ENCODE data around the gene ACTR6.

ACTR6 gene

DNA sequence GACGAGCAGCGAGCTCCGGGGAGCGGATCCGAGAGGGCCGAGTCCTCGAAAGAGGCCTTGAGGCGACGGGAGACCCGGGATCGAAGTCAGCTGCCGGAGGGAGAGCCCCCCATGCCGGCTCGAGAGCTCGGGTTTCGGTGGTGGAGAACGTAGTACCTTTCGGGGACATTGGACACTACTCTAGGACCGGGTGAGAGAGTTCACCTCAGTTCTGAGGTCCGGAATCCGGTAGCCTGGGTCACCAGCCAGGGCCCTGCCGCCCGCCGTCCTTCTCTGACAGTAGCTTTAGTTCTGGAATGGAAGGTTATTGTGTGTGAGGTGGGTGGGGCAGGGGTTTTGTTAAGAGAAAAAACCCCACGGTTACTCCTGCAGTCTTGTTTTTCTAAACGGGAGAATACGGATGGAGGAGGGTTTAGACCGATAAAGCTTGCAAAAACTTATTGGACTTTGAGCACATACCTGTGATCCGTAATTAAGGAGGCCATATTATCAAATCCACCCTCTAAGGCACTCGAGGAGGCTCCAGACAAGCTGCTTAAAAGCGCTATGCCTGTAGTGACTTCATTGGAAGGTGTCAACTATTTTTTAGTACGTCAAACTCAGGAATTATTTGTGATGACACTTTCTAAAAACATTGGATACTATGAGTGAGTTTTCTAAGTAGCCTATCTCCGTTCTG is 67.1 kb downstream of the ACTR6 start:
- peak; percentile 37 for ATAC-seq
- TF ChIP-seq, protein P1, sequence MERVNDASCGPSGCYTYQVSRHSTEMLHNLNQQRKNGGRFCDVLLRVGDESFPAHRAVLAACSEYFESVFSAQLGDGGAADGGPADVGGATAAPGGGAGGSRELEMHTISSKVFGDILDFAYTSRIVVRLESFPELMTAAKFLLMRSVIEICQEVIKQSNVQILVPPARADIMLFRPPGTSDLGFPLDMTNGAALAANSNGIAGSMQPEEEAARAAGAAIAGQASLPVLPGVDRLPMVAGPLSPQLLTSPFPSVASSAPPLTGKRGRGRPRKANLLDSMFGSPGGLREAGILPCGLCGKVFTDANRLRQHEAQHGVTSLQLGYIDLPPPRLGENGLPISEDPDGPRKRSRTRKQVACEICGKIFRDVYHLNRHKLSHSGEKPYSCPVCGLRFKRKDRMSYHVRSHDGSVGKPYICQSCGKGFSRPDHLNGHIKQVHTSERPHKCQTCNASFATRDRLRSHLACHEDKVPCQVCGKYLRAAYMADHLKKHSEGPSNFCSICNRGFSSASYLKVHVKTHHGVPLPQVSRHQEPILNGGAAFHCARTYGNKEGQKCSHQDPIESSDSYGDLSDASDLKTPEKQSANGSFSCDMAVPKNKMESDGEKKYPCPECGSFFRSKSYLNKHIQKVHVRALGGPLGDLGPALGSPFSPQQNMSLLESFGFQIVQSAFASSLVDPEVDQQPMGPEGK (CRISPR knock-in tag; IDR thresholded peaks at IDR 0.05; ENCODE audit: borderline replicate concordance): no peak
- TF ChIP-seq ZNF70 (CRISPR knock-in tag; IDR thresholded peaks at IDR 0.05): peak; percentile 96
- TF ChIP-seq BACH2 (CRISPR knock-in tag; IDR thresholded peaks at IDR 0.05; ENCODE audit: borderline replicate concordance): no peak
- TF ChIP-seq ZNF8 (CRISPR knock-in tag; IDR thresholded peaks at IDR 0.05): no peak
- no peak for TF ChIP-seq ZFP30 (CRISPR knock-in tag; IDR thresholded peaks at IDR 0.05)
- TF ChIP-seq GLIS3 (CRISPR knock-in tag; IDR thresholded peaks at IDR 0.05): no peak

DNA sequence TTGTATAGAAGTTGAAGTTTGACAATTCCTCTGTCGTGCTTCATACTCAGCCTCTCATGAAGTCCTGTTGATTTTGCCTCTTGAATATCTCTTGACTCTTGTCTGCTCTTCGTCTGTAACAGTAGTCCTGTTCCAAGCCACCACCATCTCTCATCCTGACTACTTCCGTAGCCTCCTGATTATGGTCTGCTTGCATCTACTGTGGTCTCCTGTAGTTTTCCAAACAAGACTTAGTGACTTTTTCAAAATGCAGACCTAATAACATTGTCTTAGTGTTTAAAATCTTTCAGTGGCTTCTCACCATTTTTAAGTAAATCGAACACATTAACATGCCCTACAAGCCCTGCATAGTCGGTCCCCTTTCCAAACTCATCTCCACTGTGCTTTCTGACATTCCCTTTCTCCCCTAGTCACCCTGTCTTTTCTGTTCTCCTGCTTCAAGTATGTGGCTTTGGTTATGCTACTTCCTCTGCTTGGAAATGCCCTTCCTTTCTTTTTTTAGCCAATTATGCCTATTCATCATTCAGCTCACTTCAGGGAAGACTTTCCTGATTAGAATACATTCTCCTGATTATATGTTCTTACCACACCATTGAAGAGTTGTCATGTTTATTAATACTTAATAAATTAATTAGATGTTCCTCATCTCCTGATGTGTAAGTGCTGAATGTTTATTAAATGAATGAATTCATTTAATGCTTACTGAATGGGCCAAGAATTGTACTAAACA is 68.4 kb downstream of the ACTR6 start:
- TF ChIP-seq ISL1 (CRISPR knock-in tag; IDR thresholded peaks at IDR 0.05) (no peak), CSDC2 (CRISPR knock-in tag; IDR thresholded peaks at IDR 0.05) (no peak)
- TF ChIP-seq, protein P2, sequence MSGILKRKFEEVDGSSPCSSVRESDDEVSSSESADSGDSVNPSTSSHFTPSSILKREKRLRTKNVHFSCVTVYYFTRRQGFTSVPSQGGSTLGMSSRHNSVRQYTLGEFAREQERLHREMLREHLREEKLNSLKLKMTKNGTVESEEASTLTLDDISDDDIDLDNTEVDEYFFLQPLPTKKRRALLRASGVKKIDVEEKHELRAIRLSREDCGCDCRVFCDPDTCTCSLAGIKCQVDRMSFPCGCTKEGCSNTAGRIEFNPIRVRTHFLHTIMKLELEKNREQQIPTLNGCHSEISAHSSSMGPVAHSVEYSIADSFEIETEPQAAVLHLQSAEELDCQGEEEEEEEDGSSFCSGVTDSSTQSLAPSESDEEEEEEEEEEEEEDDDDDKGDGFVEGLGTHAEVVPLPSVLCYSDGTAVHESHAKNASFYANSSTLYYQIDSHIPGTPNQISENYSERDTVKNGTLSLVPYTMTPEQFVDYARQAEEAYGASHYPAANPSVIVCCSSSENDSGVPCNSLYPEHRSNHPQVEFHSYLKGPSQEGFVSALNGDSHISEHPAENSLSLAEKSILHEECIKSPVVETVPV (CRISPR knock-in tag; IDR thresholded peaks at IDR 0.05): no peak

DNA sequence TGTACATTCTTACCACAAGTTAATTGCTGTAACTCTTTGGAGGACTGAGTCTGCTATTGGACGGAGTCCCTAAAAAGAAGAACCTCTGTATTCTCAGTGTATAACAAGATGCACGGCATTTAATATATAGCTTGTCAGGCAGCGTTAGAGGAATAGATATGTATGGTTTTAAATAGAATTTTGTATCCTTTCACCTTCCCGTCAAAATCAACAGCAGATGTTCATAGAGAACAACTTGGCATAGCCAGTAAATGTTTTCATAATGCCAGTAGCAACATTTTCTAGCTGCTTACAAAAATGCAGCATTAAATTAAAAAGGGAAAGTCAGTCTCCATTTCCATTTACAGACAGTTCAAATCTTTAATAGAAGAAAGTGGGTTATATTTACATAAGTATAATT is 73.2 kb downstream of the ACTR6 start:
- TF ChIP-seq CSDC2 (CRISPR knock-in tag; IDR thresholded peaks at IDR 0.05) (no peak), GLIS3 (CRISPR knock-in tag; IDR thresholded peaks at IDR 0.05) (no peak), ZFP30 (CRISPR knock-in tag; IDR thresholded peaks at IDR 0.05) (no peak), ZNF70 (CRISPR knock-in tag; IDR thresholded peaks at IDR 0.05) (no peak), ZFP3 (CRISPR knock-in tag; IDR thresholded peaks at IDR 0.05) (no peak), RARB (CRISPR knock-in tag; IDR thresholded peaks at IDR 0.05) (no peak), ISL1 (CRISPR knock-in tag; IDR thresholded peaks at IDR 0.05) (no peak), SNAI2 (CRISPR knock-in tag; IDR thresholded peaks at IDR 0.05) (no peak), ZC3H10 (CRISPR knock-in tag; IDR thresholded peaks at IDR 0.05) (no peak), BACH2 (CRISPR knock-in tag; IDR thresholded peaks at IDR 0.05; ENCODE audit: borderline replicate concordance) (no peak), ZNF8 (CRISPR knock-in tag; IDR thresholded peaks at IDR 0.05) (no peak), OSR1 (CRISPR knock-in tag; IDR thresholded peaks at IDR 0.05) (no peak)
- TF ChIP-seq, protein P1 (CRISPR knock-in tag; IDR thresholded peaks at IDR 0.05; ENCODE audit: borderline replicate concordance): no peak
- TF ChIP-seq, protein P3, sequence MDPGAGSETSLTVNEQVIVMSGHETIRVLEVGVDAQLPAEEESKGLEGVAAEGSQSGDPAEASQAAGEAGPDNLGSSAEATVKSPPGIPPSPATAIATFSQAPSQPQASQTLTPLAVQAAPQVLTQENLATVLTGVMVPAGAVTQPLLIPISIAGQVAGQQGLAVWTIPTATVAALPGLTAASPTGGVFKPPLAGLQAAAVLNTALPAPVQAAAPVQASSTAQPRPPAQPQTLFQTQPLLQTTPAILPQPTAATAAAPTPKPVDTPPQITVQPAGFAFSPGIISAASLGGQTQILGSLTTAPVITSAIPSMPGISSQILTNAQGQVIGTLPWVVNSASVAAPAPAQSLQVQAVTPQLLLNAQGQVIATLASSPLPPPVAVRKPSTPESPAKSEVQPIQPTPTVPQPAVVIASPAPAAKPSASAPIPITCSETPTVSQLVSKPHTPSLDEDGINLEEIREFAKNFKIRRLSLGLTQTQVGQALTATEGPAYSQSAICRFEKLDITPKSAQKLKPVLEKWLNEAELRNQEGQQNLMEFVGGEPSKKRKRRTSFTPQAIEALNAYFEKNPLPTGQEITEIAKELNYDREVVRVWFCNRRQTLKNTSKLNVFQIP (CRISPR knock-in tag; IDR thresholded peaks at IDR 0.05; ENCODE audit: borderline replicate concordance, low read depth): no peak
- TF ChIP-seq, protein P4, sequence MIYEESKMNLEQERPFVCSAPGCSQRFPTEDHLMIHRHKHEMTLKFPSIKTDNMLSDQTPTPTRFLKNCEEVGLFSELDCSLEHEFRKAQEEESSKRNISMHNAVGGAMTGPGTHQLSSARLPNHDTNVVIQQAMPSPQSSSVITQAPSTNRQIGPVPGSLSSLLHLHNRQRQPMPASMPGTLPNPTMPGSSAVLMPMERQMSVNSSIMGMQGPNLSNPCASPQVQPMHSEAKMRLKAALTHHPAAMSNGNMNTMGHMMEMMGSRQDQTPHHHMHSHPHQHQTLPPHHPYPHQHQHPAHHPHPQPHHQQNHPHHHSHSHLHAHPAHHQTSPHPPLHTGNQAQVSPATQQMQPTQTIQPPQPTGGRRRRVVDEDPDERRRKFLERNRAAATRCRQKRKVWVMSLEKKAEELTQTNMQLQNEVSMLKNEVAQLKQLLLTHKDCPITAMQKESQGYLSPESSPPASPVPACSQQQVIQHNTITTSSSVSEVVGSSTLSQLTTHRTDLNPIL (CRISPR knock-in tag; IDR thresholded peaks at IDR 0.05; ENCODE audit: low read depth): no peak
- TF ChIP-seq, protein P5, sequence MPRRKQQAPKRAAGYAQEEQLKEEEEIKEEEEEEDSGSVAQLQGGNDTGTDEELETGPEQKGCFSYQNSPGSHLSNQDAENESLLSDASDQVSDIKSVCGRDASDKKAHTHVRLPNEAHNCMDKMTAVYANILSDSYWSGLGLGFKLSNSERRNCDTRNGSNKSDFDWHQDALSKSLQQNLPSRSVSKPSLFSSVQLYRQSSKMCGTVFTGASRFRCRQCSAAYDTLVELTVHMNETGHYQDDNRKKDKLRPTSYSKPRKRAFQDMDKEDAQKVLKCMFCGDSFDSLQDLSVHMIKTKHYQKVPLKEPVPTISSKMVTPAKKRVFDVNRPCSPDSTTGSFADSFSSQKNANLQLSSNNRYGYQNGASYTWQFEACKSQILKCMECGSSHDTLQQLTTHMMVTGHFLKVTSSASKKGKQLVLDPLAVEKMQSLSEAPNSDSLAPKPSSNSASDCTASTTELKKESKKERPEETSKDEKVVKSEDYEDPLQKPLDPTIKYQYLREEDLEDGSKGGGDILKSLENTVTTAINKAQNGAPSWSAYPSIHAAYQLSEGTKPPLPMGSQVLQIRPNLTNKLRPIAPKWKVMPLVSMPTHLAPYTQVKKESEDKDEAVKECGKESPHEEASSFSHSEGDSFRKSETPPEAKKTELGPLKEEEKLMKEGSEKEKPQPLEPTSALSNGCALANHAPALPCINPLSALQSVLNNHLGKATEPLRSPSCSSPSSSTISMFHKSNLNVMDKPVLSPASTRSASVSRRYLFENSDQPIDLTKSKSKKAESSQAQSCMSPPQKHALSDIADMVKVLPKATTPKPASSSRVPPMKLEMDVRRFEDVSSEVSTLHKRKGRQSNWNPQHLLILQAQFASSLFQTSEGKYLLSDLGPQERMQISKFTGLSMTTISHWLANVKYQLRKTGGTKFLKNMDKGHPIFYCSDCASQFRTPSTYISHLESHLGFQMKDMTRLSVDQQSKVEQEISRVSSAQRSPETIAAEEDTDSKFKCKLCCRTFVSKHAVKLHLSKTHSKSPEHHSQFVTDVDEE (CRISPR knock-in tag; IDR thresholded peaks at IDR 0.05): no peak
- ATAC-seq: no peak

More for the DNA sequence above, 68.4 kb downstream of the ACTR6 start:
- no peak for ATAC-seq
